Measurements from ENCODE around the gene POLR2M.

The POLR2M gene

DNA sequence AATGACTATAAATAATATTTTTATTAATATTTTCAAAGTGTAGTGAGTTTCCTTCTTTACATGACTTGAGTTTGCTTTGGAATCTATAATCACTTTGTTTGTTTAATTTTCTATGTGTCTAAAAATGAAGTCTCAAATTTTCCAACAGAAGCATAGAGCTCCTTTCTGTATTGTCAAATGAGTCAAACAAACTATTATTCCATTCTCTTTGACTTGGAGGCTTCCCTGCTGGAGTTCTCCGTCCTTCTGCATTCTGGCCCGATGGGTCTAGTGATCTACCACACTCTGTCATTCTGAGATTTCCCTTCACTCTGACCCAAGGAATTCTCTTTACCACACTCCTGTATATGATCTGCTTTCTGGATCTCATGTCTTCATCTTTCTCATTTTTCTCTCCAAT lies 30.1 kb downstream of the POLR2M start:
- POLR2A ChIA-PET (ENCODE audit: low non-redundant PET), result no interaction called here
- TF ChIP-seq, protein P1, sequence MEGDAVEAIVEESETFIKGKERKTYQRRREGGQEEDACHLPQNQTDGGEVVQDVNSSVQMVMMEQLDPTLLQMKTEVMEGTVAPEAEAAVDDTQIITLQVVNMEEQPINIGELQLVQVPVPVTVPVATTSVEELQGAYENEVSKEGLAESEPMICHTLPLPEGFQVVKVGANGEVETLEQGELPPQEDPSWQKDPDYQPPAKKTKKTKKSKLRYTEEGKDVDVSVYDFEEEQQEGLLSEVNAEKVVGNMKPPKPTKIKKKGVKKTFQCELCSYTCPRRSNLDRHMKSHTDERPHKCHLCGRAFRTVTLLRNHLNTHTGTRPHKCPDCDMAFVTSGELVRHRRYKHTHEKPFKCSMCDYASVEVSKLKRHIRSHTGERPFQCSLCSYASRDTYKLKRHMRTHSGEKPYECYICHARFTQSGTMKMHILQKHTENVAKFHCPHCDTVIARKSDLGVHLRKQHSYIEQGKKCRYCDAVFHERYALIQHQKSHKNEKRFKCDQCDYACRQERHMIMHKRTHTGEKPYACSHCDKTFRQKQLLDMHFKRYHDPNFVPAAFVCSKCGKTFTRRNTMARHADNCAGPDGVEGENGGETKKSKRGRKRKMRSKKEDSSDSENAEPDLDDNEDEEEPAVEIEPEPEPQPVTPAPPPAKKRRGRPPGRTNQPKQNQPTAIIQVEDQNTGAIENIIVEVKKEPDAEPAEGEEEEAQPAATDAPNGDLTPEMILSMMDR (conservative IDR thresholded peaks at IDR 0.05; ENCODE audit: low read depth), result no peak
- CTCF ChIA-PET, result interaction anchor here (0.7 kb wide), 1 partner anchor 221 kb away, joined by 3 read pairs; no protein-coding TSS in a partner anchor
- DNase-seq (ENCODE audit: low spot score), result no peak
- H3K27ac ChIP-seq, result no peak overlapping the region

DNA sequence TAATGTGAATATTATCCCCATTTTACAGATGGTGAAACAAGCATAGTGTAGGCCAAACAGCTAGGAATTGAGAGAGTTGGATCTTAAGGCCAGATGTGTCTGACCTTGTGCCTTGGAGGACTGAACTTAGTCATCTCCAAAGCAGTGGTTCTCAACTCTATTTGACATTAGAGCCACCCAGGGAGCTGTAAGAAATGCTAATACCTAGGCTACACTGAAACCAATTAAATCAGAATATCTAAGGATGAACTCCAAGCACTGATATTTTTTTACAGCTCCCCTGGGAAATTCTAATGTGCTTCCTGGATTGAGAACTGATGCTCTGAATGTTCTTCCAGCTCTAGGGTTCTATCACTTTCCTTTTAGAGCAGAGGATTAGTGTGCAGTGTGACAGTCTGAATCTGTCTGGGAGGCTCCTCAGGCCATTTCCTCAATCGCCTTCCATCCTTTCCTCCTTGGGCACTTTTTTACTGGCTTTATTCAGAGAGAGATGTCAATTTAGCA lies 32.3 kb downstream of the POLR2M start:
- no peak overlapping the region for H3K27ac ChIP-seq
- no peak for DNase-seq (ENCODE audit: low spot score)
- TF ChIP-seq, protein P1 (conservative IDR thresholded peaks at IDR 0.05; ENCODE audit: low read depth), result no peak
- CTCF ChIA-PET, result interaction anchor here (0.9 kb wide), 1 partner anchor 444 kb away, joined by 4 read pairs; no protein-coding TSS in a partner anchor
- POLR2A ChIA-PET (ENCODE audit: low non-redundant PET), result no interaction called here

GRCh38 chr15:57740048-57740447 lies 33.5 kb downstream of the POLR2M start:
- TF ChIP-seq, protein P1 (conservative IDR thresholded peaks at IDR 0.05; ENCODE audit: low read depth), result no peak
- H3K27ac ChIP-seq, result no peak overlapping the region
- POLR2A ChIA-PET (ENCODE audit: low non-redundant PET), result no interaction called here
- CTCF ChIA-PET, result no interaction called here
- DNase-seq (ENCODE audit: low spot score), result no peak

DNA sequence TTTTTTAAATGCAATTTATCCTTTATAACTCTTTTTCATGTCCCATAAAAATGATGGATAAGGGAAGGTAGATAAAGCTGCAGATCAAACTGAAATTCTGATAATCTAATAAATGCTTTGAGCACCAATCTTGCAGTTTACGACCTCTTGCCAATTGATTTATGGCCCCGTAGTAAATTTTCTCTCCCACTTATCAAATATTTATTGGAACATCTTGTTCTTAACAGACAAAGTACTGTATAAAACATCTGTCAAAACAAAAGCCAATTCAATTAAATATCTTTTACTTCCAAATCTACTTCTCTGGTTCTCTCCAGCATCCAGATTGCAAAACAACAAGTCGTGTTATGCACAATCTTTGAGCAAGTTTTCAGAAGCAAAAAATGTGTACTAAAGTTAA lies 34.6 kb downstream of the POLR2M start:
- DNase-seq (ENCODE audit: low spot score), result no peak
- CTCF ChIA-PET, result interaction anchor here (1.1 kb wide), 1 partner anchor 178 kb away, joined by 3 read pairs; no protein-coding TSS in a partner anchor
- no peak overlapping the region for H3K27ac ChIP-seq
- POLR2A ChIA-PET (ENCODE audit: low non-redundant PET), result no interaction called here
- TF ChIP-seq, protein P1 (conservative IDR thresholded peaks at IDR 0.05; ENCODE audit: low read depth), result no peak

GRCh38 chr15:57743424-57743823 lies 36.9 kb downstream of the POLR2M start:
- DNase-seq (ENCODE audit: low spot score), result no peak
- no peak overlapping the region for H3K27ac ChIP-seq
- TF ChIP-seq, protein P1 (conservative IDR thresholded peaks at IDR 0.05; ENCODE audit: low read depth), result no peak
- CTCF ChIA-PET, result interaction anchor here (0.7 to 1.5 kb wide), 6 partner anchors 8 to 327 kb away, joined by 3 to 11 read pairs (median 5); no protein-coding TSS in a partner anchor
- POLR2A ChIA-PET (ENCODE audit: low non-redundant PET), result no interaction called here

GRCh38 chr15:57746786-57747185 lies 40.3 kb downstream of the POLR2M start:
- CTCF ChIA-PET, result interaction anchor here (0.6 to 1.7 kb wide), 3 partner anchors 14 to 442 kb away, joined by 3 to 7 read pairs (median 4); no protein-coding TSS in a partner anchor
- DNase-seq (ENCODE audit: low spot score), result no peak

More at GRCh38 chr15:57746786-57747185, 40.3 kb downstream of the POLR2M start:
- TF ChIP-seq, protein P1 (conservative IDR thresholded peaks at IDR 0.05; ENCODE audit: low read depth), result no peak
- no peak overlapping the region for H3K27ac ChIP-seq
- POLR2A ChIA-PET (ENCODE audit: low non-redundant PET), result no interaction called here

Measured in RWPE1 (cell line).